ENCODE measurements around the gene SPTB.

SPTB gene

GRCh38 chr14:64880221-64881121 lies 764 bp upstream of the SPTB start:
- no peak for FAIRE-seq

- no peak for FAIRE-seq
Observed at GRCh38 chr14:64878837-64879634, 671 bp downstream of the SPTB start.

GRCh38 chr14:64877846-64878245 lies 1.9 kb downstream of the SPTB start:
- no peak for FAIRE-seq

- FAIRE-seq, result no peak
Observed at GRCh38 chr14:64875350-64875749, 4.4 kb downstream of the SPTB start.

DNA sequence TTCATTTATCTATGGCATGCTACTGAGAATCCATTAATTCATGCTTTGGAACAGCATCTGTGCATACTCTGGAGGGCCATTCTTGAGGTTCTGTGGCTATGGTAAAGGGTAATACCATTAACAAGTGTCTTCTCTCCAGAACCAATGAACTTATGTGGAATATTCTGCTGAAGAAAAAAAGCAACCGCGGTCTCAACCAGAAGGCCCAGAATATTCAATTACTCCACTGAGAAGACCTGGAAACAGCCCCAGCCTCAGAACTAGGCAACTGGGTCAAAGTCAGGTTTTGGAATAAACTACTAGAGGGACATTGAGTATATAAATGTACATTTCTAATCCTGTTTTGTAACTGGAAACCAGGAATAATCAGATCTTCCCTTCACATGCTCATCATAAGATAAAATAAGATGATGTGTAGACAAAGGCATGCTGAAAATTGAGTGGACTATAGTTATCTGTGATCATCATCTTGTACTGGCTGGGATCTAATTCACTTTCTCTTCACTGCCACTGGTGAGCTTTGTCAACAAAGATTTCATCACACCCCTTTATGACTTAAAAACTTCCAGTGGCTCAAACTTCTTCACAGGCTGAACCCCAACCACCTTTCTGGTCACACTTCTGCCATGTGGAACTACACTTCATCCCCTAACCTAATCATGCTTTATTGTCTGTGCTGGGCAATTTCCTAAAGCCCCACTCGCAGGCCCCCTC lies 6.0 kb downstream of the SPTB start:
- FAIRE-seq, result no peak

DNA sequence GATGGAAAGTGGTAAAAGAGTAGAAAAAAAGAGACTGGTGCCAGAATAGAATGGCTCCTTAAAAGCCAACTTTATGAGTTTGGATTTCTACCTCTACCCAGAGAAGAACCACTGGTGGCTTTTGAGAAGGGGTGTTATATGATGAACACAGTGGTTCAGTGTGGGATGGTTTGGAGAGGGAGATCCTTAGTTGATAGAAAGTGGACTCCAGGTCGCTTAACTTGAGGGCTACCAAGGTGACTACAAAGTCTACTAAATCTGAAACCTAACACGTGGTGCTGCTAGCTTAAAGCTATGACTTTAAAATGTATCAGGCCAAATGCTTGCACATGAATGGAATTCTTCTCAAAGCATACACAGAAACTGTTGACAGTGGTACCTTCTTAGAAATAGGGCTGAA lies 8.4 kb downstream of the SPTB start:
- no peak for FAIRE-seq

- FAIRE-seq, result no peak
Observed at GRCh38 chr14:64870160-64870559, 9.5 kb downstream of the SPTB start.

DNA sequence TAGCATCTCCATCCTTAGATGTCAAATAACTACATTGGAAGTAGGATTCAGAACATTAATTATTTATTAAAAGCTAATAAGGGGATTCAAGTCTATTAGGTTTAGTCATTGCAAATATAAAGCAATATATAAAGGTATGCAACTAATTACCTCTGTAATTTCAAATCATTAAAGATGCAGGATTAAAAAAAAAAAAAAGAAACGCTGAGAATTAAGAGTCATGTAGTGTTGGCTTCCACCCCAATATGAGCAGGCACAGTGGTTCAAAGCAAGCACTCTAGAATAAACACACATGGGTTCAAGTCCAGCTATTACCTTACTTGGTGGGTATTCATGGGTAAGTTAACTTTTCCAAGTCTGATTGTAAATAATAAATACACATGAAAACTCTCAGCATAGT lies 10.9 kb downstream of the SPTB start:
- no peak for FAIRE-seq

DNA sequence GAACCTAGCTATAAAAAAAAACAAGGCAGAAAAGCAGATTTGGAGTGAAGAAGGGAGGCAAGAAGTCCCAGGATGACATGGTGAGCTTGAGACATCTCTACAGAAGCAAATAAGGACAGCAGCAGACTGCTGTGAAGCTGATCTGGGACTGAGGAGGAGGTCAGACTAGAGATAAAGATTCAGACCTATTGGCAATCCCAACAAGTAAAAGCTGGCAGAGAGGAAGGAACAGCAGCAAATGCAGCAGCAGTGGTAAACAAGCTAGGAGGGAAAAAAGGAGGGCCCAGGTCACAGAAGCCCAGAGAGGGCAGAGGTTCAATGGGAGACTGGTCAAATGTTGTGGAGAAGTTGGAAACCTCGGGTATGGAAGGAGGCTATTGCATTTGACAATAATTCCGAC lies 11.3 kb downstream of the SPTB start:
- no peak for FAIRE-seq

- FAIRE-seq, result no peak
Observed at GRCh38 chr14:64867182-64867581, 12.5 kb downstream of the SPTB start.

DNA sequence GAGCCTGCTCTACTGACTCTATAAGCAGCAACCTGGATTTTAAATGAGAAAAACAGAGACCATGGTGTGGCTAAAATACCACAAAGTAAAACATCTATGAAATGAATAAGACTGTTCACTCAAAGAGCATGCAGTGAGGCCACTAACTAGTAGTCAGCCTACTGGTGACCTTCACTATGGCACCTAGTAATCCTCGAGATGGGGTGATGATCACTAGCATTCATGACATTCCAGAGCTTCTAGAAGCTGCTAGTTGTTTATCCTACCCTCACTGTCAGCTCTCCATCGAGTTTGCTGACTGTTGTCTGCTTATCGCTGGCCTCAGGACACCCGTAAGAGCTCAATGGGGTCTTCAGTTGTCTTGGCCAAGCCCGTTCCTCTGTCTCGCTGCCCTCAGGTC lies 13.7 kb downstream of the SPTB start:
- no peak for FAIRE-seq

- no peak for FAIRE-seq
Observed at GRCh38 chr14:64865109-64865508, 14.6 kb downstream of the SPTB start.

GRCh38 chr14:64864258-64864657 lies 15.4 kb downstream of the SPTB start:
- no peak for FAIRE-seq

- no peak for FAIRE-seq
Observed at GRCh38 chr14:64861916-64862315, 17.8 kb downstream of the SPTB start.

DNA sequence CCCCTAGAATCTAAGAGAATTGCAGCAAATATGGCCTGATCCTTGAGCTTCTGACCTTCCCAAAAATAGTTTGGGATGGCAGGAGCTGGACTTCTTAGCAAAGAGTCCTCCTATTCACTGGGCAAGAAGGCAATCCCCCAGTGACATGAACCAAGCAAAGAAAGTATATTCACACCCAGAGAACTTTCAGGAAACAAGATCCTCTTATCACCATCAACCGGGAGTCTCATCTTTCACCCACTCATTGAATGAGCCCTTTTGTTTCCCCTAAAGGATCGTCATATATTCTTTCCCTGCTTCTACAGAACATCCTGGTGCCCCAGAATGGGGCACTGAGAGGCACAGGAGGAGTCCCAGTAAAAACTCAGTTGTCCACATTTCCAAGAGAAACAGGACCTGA lies 19.7 kb downstream of the SPTB start:
- FAIRE-seq, result no peak

DNA sequence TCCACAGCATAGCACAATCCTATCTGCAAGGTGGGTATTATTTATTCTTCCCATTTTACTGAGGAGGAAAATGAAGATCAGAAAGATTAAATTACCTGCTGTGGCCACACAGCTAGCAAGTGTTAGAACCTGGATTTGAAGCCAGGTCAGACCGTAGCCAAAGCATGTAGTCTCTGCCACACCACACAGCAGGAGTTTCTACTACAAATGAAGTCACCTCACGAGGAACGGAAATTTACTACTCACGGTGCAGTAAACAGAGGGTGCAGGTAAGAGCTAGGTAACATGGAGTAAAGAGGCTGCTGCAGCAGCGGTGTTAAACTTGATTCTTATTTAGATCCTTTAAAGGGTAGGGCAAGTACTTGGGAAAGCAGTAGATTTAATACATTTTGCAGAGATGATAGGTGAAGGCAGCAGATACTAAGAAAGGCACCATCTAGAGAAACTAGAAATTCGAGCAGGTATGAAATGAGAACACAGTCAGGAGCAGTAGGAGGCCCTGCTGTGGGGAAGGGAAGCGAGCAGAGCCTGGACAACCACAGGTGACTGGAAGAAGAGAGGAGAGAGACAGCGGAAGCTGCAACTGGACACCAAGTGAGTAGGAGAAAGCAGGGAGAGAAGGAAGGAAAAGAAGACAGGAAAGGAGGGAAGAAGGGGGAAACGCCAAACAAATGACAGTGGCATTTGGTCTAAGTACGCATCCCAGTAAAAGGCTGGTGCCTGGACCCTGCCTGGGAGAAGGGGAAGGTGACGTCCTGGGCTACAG lies 21.5 kb downstream of the SPTB start:
- no peak for FAIRE-seq

DNA sequence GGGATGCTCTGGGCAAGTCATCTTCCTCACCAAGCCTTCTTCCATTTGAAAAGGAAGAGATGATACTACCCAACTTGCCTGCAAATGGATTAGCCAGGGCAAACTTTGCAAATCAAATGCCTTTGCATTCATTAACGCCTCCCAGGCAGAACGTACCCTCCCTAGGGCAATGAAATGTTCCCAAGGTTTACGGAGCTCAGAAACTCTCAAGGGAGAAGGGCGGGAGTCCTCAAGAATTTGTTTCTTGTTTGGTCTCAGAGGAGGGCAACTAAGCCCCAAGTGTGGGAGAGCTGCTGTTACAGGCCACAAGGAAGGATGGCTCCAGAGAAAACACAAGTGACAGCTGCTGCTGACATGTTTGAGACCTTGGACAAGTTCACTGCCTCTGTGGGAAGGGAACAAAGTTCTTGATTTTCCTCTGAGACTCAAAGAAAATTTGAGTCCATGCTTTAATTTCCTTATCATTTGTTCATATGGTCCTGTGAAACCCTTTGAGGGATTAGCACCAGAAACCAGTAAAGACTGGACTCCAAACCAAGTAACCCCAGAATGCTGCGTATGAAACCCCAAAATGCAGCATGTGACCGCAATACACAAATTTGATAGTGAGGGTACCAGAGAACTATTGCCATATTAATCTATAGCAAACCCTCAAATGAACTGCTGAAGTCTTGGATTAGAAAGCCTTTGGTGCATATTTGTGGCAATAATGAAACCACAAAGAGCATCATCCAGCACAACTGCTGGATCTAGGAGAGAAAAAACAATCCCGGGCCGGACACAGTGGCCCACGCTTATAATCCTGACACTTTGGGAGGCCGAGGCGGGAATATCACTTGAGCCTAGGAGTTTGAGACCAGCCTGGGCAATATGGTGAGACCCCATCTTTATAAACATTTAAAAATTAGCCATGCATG lies 22.9 kb downstream of the SPTB start:
- no peak for FAIRE-seq

DNA sequence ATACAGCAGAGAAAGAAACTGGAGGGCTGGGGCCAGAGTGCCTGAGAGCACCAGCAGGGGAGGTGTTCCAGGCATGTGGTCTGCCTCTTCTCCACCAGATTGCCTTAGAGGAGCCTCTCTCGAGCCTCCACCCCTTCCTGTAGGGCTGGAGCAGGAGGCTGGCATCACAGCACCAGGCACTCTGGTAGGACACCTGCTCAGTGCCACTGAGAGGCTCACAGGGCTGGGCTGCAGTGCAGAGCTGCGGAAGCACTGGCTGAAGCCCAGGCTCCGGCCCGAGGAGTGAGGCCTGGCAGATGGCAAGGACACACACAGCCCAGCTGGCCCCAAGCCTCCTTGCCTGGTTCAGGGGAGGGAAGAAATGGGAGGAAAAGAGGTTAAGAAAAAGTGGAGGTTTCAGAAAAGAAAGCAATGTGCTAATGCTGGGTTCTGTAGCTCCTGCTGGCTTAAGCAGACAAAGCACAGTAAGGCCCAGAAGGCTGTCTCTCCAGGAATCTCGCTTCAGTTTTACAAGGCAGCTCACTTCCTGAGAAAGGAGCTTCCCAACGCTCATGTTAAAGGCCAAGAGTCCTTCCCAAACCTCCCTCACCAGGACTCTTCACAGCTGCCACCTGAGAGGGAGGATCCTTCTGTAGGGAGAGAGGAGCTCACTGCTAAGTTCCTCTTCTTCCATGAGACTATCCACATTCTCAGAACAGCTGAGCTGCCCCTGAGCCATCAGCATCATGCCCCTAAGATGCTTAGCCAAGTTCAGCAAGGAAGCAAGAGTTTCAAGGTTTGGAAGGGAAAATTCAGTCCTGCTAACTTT lies 23.8 kb downstream of the SPTB start:
- no peak for FAIRE-seq

DNA sequence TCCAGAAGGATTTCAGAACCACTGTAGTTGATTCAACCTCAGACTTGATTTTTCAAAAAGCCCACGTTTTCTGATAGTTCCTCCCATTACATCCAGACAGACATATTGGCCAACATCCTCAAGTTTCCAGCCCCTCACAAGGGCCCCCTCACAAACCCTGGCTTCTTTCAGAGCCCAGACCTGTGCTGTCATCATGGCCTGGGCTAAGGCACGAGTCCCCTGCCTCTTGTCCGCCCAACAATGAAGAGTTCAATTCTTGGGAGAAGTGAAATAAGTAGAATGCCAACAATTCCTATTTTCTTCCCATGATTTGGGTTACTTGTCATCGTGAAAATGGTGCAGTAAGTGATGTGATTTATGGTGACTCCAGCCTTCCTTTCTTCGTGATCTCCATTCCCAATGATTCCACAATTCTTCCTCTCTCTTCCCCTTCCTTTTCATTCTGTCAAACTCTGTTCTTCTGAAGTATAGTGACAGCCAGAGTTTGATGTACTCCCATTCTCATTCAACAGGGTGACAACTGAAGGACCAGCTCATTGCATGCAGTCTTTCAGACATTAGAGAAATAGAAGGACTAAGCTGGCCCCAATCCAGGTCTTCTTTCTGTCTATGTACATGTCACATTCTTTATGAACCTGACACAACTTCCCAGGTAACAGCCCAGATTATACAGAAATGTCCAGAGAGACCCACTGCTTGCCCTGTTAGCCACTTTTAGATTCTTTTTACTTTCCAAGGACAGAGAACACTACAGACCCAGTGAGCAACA lies 29.2 kb downstream of the SPTB start:
- FAIRE-seq, result no peak

DNA sequence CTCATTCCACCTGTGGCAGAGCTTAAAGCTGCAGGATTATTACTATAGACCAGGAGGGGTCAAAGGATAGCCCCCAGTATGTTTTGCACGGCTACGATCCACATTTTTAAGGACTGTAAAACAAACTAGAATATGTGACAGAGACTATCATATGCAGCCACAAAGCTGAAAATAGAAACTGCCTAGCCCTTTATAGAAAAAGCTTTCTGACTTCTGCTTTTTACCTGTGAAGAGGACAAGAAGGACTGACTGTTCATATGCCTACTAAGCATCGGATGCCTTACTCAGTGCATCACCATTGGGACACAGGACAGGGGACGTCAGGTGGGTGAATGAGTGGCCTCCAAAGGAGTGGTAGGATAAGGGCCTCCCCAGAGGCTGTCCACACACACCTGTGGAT lies 29.8 kb downstream of the SPTB start:
- no peak for FAIRE-seq
